Body of pancreas (tissue), 4 donors: Measurements from ENCODE around the gene ARHGEF28.

ENCODE experiments used
- POLR2A ChIP-seq, 3 donors: fragments of 450-650 bp; IDR thresholded peaks; one replicate each; pipeline ENCODE4 v1.6.1; 2016; ENCODE audit warnings: antibody characterized with exemption in 3 of 3, mild to moderate bottlenecking in 2 of 3
- TF ChIP-seq, protein P1 (sequence below), 7 experiments: fragments of 450-650 bp in 4 of 7; fragments of 200-600 bp in 3 of 7; sonication (generic) in 3 of 7; IDR thresholded peaks; one replicate each; pipeline ENCODE4 v1.5.1; 2016 to 2019; ENCODE audit warnings: antibody characterized with exemption in 7 of 7

- TF ChIP-seq, protein P1, sequence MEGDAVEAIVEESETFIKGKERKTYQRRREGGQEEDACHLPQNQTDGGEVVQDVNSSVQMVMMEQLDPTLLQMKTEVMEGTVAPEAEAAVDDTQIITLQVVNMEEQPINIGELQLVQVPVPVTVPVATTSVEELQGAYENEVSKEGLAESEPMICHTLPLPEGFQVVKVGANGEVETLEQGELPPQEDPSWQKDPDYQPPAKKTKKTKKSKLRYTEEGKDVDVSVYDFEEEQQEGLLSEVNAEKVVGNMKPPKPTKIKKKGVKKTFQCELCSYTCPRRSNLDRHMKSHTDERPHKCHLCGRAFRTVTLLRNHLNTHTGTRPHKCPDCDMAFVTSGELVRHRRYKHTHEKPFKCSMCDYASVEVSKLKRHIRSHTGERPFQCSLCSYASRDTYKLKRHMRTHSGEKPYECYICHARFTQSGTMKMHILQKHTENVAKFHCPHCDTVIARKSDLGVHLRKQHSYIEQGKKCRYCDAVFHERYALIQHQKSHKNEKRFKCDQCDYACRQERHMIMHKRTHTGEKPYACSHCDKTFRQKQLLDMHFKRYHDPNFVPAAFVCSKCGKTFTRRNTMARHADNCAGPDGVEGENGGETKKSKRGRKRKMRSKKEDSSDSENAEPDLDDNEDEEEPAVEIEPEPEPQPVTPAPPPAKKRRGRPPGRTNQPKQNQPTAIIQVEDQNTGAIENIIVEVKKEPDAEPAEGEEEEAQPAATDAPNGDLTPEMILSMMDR (IDR thresholded peaks at IDR 0.05) = no peak
- TF ChIP-seq POLR2A (IDR thresholded peaks at IDR 0.05) = no peak
Observed at GRCh38 chr5:73844165-73844564, 218.2 kb downstream of the ARHGEF28 start.
